Stimulated activated CD8-positive, alpha-beta memory T cell treated with anti-CD3 and anti-CD28 coated beads, Interleukin-12 subunit alpha, Interleukin-12 subunit beta, amount 100 ng/mL, for 24 hours (primary cell): ENCODE results near the gene ATP2C2.
"Not testable (repeated sequence)": the region's sequence is repeated elsewhere in the genome, so short reads cannot be mapped to it uniquely, and the experiment has no call there.

Experiments
- DNase-seq: peaks from one replicate; pipeline ENCODE4 v3.0.0-alpha.2; 2020; ENCODE audit errors: extremely low read depth

The ATP2C2 gene

GRCh38 chr16:84396082-84396481 lies 27.7 kb downstream of the ATP2C2 start:
- DNase-seq, result not testable (repeated sequence)

- DNase-seq, result no peak
These were observed 28.2 kb downstream of the ATP2C2 start for GRCh38 chr16:84396537-84397008.

DNA sequence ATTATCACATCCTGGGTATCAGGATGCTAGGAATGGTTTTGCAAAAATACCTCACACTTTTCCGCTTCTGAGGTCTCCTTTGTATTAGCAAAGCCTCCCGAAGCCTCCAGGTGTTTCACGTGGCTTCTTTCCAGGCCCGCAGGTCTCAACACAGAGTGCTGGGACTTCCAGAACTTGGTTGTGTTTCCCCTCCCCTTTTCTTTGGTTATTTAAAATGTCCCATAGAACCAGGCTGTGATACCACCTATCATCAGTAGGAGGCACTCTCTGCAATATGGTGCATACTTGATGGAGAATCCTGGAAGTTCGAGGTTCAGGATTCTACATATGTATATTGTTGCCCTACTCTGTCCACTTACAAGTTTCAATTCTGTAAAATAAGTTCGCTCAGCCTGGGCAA lies 28.8 kb downstream of the ATP2C2 start:
- DNase-seq, result no peak

GRCh38 chr16:84398701-84399100 lies 30.4 kb downstream of the ATP2C2 start:
- no peak for DNase-seq

DNA sequence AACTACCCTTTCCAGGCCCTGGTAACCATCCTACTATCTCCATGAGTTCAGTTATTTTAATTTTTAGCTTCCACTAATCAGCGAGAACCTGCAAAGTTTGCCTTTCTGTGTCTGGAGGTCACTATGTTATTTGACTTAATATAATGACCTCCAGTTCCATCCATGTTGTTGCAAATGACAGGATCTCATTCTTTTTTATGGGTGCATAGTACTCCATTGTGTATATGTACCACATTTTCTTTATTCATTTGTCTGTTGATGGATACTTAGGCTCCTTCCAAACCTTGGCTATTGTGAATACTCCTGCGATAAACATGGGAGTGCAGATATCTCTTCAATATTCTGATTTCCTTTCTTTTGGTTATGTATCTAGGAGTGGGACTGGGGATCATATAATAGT lies 31.6 kb downstream of the ATP2C2 start:
- not testable (repeated sequence) for DNase-seq

GRCh38 chr16:84403435-84403834 lies 35.1 kb downstream of the ATP2C2 start:
- DNase-seq, result not testable (repeated sequence)

- no peak for DNase-seq
These were observed 36.0 kb downstream of the ATP2C2 start for GRCh38 chr16:84404324-84404723.

DNA sequence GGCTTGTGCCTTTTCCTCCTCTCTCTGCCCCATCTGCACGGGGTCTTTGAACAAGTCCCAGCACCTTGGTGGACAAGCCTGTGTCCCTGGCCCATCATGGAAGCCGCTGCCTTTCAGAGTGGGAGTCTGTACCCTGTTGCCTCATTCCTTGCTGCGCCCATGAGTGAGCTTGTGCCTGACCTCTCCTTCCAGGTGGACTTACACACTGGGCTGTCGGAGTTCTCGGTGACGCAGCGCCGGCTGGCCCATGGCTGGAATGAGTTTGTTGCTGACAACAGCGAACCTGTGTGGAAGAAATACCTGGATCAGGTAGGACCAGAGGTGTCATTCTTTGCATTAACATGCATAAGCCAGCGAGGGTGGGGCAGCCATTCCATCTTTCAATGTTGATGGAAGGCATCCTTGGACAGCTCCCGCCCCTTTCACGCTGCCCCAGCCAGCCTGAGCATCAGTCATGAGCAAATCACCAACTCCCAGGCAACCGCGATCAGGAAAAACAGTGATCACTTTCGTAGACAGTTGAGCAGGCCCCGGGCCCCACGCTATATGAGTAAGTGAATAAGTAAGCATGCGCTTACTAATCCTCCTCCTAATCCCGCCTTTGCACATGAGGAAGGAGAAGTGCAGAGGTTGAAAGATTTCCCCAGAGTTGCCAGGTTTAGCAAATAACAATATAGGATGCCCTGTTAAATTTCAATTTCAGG lies 36.8 kb downstream of the ATP2C2 start:
- no peak for DNase-seq

DNA sequence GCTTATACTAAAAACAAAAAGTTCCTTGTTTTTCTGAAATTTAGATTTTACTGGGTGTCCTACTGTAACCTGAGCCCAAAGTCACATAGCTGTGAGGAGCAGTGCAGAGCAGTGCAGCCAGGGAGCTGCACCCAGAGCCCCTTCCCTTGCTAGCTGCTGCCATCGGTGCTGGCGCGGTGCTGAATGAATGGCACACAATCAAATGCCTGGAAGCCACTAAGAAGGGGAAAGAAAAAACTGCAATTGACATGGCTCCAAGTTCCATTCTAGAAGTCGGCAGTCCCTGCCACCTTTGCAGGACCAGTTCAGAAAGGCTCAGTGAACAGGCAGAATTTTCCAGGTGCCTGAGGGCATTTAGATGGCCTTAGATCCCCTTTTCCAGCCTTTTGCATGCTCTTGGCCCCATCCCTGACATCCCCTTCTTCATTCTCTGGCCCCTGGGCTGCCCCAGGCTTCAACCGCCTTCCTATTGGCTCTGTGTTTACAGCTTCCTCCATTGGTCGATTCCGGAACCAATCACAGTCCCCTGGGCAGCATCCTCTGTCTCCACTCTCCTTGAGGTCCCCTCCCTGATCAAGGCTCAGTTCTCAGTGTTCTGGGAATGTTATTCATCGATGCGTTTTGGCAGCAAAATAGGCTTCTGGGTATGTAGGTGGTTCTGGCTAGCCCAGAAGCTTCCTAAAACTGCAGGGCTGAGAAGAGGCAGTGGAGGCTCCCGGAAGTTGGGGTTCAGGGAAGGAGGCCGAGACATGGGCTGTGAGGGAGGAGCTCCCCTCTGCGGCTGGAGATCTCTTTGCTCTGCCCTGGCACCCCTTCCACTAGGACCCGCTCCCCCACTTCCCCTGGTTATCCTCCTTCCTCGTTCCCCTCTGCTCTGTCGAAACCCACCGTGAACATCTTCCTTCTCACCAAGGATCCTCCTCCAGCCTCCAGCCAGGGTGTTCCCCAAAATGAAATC lies 37.9 kb downstream of the ATP2C2 start:
- DNase-seq, result no peak

DNA sequence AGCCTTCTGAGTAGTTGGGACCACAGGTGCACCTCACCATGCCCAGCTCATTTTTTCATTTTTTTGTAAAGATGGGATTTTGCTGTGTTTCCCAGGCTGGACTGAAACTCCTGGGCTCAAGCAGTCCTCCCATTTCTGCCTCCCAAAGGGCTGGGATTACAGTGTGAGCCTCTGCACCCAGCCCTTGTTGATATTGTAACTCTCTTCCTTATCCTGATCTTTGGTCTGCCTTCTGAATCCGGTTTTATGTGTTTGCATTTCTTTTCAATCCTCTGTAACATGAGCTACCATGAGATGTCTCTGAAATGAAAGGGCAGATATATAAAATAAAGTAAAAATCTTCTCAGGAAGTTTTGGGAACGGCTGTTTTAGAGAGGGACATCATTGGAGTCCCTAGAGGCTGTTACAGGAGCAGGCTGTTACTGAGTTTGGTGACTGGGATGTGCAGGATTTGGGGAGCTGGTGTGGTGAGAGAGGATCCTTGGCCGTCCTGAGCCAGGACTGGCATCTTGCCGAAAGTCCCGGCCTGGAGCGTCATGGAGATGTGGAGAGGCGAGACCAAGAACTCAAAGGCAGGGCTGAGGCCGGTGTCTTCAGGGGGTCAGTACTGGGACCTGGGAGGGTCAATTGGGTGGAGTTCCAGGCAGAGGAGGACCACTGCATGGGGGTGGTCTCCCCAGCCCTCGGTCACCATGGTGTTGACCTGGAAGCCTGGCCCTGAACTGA lies 39.4 kb downstream of the ATP2C2 start:
- DNase-seq, result no peak

- no peak for DNase-seq
These were observed 40.0 kb downstream of the ATP2C2 start for GRCh38 chr16:84408314-84408690.

GRCh38 chr16:84408856-84409255 lies 40.5 kb downstream of the ATP2C2 start:
- DNase-seq, result no peak

GRCh38 chr16:84410361-84411138 lies 42.2 kb downstream of the ATP2C2 start:
- no peak for DNase-seq

DNA sequence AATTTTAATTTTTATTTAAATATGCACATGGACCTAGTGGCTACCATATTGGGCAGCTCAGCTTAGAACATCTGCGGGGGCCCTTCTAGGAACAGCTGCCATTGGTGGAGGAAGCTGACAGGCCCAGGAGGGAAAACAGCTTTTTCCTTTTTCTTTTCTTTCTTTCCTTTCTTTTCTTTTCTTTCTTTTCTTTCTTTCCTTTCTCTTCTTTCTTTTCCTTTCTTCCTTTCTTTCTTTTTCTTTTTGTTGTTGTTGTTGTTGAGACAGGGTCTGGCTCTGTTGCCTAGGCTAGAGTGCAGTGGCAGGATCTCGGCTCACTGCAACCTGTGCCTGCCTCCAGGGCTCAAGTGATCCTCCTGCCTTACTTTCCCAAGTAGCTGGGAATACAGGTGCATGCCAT lies 43.4 kb downstream of the ATP2C2 start:
- DNase-seq, result no peak

DNA sequence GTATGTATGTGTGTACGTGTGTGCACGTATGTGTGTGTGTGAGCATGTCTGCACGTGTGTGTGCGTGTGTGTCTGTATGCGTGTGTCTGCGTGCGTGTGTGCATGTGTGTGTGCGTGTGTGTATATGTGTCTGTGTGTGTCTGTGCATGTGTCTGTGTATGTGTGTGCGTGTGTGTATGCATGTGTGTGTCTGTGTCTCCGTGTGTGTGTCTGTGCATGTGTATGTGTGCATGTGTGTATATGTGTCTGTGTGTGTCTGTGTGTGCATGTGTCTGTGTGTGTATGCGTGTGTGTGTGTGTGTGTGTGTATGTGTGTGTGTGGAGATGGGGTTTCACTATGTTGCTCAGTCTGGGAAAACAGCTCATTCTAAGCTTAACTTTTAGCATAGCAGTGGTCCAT lies 43.9 kb downstream of the ATP2C2 start:
- DNase-seq, result no peak

- no peak for DNase-seq
These were observed 45.1 kb downstream of the ATP2C2 start for GRCh38 chr16:84413244-84414004.

DNA sequence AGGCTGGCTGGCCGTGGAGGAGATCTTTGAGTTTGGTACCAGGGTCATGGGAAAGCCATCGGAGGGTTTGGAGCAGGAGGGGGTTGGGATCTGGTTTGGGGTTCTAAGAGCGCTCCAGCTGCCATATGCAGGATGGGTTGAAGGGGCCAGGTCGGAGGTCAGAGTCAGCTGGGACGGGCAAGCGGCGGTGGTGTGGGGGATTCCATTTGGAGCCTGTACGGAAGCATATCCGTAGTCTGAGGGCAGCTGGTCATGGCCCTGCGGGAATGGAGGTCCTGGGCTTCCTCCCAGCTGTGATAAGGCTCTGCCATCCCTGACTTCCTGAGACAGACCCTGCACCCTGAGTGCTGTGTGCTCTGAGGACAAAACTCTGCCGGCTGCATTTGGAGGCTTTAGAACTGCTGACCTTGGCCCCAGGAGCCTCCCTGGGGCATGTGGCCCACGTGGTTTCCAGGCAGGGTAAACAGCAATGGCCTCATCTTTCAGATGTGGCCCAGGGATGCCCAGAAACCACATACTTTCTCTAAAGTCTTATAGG lies 46.5 kb downstream of the ATP2C2 start:
- no peak for DNase-seq

DNA sequence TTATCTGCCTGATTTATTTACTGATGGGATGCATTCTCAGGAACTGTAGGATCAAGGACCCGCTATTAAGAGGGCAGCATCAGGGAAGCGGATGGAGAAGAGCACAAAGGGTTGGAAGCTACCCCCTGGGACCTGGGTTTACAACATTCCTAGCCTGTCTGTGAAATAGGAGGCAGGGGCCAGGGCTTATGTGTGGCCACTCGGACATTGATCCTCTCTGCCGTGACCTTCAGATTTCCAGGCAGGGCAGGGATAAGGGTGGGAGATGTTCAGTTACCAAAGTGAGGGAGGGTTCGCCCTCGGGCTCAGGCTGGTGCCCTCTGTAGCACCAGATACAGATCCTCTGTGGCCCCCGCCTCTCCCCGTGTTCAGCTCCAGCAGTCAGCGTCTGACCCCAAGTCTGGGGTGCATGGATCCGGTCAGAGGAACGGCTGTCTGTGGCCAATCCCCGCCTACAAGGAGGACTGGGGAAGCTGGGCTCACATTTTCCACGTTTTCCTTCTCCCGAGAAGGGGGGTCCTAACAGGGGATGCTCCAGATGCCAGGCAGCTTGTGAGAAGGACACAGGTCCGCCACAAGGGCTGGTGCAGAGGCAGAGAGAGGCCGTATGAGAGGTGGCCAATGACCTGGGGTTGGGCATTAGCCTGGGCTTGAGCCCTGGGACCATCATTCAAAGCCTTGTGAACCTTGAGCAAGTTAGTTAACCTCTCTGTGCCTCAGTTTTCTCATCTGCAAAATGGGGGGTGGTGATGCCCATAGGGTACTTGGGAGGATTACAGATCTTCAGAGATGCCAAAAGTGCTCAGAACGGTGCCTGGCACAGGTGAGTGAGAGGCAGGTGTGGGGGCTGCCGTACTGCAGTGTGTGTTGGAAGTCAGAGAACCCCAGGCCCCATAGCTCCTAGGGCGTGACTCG lies 48.3 kb downstream of the ATP2C2 start:
- DNase-seq, result no peak
